Right cardiac atrium (tissue), 5 donors: ENCODE data around the gene MTFR1L. TPM values are rescaled to one million over a fixed set of nuclear protein-coding genes. Genes with fewer than 3 reads are reported as not detected.

Source experiments
- ATAC-seq, 2 donors: fragments of 200-7000 bp; cut with Tn5 transposase; one replicate each; pipeline versions ENCODE4 v1.8.0 to v1.9.1; 2020; ENCODE audit warnings: moderate library complexity in 2 of 2, mild to moderate bottlenecking in 1 of 2
- DNase-seq, 3 donors: peaks; one replicate each; pipeline ENCODE4 v3.0.0-alpha.2; 2020
- H3K27ac ChIP-seq: one replicate; pipeline ENCODE4 v1.5.1; 2013; ENCODE audit warnings: mild to moderate bottlenecking, low read length, control low read depth, moderate library complexity
- H3K27me3 ChIP-seq: one replicate; pipeline ENCODE4 v1.6.1; 2013; ENCODE audit not compliant: control insufficient read depth, insufficient read depth
- H3K4me1 ChIP-seq: one replicate; pipeline ENCODE4 v1.6.1; 2013; ENCODE audit warnings: low read length; ENCODE audit not compliant: control insufficient read depth, insufficient read depth
- H3K4me3 ChIP-seq: one replicate; pipeline ENCODE4 v1.5.1; 2013; ENCODE audit warnings: low read length, control low read depth
- H3K9me3 ChIP-seq: one replicate; pipeline ENCODE4 v1.6.1; 2013; ENCODE audit warnings: low read length; ENCODE audit not compliant: control insufficient read depth
- WGBS: extraction: QIAGEN DNeasy Blood & Tissue Kit; methylation state at CpG from one replicate; pipeline ENCODE4 v1.1.7; 2013; 5-methylcytosine and 5-hydroxymethylcytosine counted together
- intact Hi-C, 4 donors: fragments of 100-400 bp; cut with DNase I; formaldehyde crosslinking; loops; one replicate each; pipeline versions ENCODE4 v1.11.0 to v1.14.0; 2022 to 2023
- polyA plus RNA-seq: library from polyadenylated mRNA; stranded (reverse); fragments of 200-250 nt; gene quantifications from one replicate; pipeline ENCODE4 v1.2.3, GENCODE V29; 2013
- total RNA-seq, 4 donors: library from RNA; stranded (reverse); fragmentation: NEBNext Ultra II Directional; extraction: Animal tissue kit (Norgen Biotek cat#: 25700); gene quantifications; one replicate each; pipeline ENCODE4 v1.2.1, GENCODE V29; 2021
- donor health status: healthy with polysubstance abuse.
- donor health status: DM: no; HTN: yes; CAD: no.
- donor health status: DM: no; HTN: no; CAD: no.
- donor health status: DM: no; HTN: yes; CAD: no; lungs with severe emphysema.
- donor health status: DM: yes; HTN: yes; CAD: no.

The MTFR1L gene
- total and polyA plus RNA-seq, 5 donors = 125 to 195 (median 169) TPM

DNA sequence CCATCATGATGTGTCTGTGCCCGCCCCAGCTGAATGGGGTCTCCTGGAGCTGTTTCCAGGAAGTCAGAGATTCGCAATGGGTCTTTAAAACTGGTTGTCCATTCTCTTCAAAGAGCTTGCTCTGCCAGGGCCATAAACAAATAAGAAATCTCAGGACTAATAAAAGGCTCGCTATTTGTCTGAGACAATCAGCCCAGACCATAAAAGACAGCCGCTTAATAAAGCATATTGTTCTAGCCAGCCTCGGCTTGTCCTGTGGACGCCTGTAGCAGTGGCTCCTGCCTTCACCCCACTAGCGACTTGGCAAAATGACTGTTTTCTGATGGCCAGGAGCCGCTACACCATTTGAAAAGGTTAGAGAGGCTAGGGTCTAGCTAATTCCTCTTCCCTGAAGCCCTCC is 40.4 kb upstream of the MTFR1L start:
- Histone ChIP-seq H3K4me3 (no peak overlapping the region), H3K4me1 (no peaks in the 10 kb centered on the region), H3K27ac (no peak overlapping the region), H3K9me3 (no peaks in the 10 kb centered on the region), H3K27me3 (no peaks in the 10 kb centered on the region)
- DNase-seq (peak in 1 of 3 donors; percentile 0), ATAC-seq (no peak)
- WGBS = 96% methylated on average over 8 of the region's 8 CpGs
- intact Hi-C loops = no loop called here

DNA sequence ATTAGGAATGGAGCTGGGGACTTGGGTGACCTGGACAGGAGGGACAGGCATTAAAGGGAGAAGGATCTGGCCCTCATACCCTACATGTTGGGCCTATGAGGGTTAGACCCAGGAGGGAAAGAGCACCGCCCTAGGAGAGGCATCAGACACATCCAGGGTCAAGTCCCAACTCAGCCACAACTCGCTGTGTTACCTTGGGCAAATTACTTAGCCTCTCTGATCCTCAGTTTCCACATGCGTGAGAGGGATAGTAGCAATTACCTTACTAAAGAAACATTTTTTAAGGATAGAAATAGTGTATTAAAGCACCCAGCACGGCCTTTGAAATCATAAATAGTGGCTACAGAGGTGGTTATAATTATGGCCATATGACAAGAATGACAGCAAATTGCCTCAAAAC is 39.9 kb upstream of the MTFR1L start:
- Histone ChIP-seq H3K4me3 (no peak overlapping the region), H3K27ac (no peak overlapping the region), H3K4me1 (no peaks in the 10 kb centered on the region), H3K27me3 (no peaks in the 10 kb centered on the region), H3K9me3 (no peaks in the 10 kb centered on the region)
- DNase-seq (peak in 1 of 3 donors; percentile 6), ATAC-seq (no peak)
- 98% methylated on average over 4 of the region's 4 CpGs for WGBS
- intact Hi-C loops = no loop called here

DNA sequence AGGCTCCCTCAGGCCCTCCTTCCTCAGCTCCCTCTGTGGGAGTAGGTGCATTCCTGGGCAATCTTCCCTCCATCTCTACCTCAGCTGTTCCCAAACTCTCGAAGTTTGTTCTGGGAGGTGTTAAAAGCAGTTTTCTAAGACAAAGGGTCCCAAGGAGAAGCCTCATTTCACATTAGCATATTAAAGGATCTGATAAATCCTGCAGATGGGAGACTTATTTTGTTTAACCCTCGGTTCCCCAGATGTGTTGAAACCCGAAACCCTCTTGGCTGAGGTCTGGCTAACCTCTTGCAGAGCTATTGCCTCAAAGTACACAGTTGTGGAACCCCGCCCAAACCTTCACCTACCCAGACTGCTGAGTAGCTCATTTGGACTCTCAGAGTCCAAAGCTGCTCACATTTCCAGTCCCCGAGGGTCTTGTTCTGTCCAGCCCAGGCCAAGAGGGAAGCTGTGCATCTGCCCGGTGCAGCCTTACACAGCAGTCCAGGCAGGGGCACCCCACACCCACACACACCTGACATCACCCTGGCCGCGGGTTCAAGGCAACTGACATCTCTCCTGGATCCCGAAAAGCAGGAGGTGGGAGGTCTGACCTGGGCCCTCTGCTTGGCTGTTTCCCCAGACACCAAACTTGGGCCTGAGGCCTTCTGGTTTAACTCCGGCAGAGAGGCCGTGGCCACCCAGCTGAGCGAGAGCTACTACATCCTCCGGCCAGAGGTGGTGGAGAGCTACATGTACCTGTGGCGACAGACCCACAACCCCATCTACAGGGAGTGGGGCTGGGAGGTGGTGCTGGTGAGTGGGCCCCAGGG is 39.2 kb upstream of the MTFR1L start:
- Histone ChIP-seq H3K4me3 (no peak overlapping the region), H3K27me3 (no peaks in the 10 kb centered on the region), H3K4me1 (no peaks in the 10 kb centered on the region), H3K27ac (no peak overlapping the region), H3K9me3 (no peaks in the 10 kb centered on the region)
- intact Hi-C loops = no loop called here
- ATAC-seq (no peak), DNase-seq (peak in 1 of 3 donors; percentile 16)
- WGBS = 87% methylated on average over 14 of the region's 14 CpGs

DNA sequence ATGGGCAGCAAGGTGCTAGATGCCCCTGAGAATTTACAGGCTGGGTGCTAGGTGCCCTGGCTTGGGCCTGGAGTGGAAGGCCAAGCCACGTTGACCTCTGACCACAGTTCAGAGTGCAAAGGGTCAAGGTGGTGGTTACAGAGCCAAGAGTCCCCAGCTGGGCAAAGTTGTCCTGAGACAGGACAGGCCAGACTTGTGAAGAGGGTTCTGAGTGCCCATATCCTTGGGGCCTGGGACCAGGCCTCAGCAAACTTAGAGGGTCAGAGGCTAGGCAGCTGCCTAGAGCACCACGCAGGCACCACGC is 38.7 kb upstream of the MTFR1L start:
- Histone ChIP-seq H3K9me3 (no peaks in the 10 kb centered on the region), H3K27me3 (no peaks in the 10 kb centered on the region), H3K4me1 (no peaks in the 10 kb centered on the region), H3K4me3 (no peak overlapping the region), H3K27ac (no peak overlapping the region)
- ATAC-seq (no peak), DNase-seq (no peak)
- WGBS = 89% methylated on average over 3 of the region's 3 CpGs
- intact Hi-C loops = no loop called here

DNA sequence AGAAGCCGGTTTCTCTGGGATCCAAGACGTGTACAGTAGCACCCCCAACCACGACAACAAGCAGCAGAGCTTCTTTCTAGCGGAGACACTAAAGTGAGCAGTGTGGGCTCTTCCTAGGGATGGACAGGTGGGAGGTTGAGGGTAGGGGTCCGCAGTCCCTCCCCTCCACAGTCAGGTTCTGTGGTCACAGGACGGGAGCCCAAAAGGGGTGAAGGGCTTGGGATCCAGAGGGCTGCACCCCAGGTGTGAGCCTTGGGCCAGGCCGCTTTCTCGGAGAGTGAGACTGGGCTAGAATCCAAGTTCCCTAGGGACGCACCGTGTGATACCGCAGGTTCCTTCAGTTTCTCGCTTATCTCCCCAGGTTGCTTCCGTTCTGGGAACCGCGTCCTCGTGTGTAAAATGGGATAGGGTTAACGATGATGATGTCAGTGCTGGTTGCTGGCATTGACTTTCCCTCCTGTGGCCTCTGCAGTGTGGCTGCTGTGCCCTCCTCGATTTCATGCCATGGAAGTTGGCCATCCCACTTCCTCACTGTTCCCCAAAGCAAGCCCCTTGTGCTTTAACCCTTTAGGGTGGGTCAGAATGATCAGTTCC is 37.0 kb upstream of the MTFR1L start:
- Histone ChIP-seq H3K9me3 (no peaks in the 10 kb centered on the region), H3K4me3 (no peak overlapping the region), H3K27me3 (no peaks in the 10 kb centered on the region), H3K27ac (no peak overlapping the region), H3K4me1 (no peaks in the 10 kb centered on the region)
- DNase-seq = peak in 1 of 3 donors; percentile 39
- intact Hi-C loops = no loop called here
- 62% methylated on average over 18 of the region's 18 CpGs for WGBS
- no peak for ATAC-seq

DNA sequence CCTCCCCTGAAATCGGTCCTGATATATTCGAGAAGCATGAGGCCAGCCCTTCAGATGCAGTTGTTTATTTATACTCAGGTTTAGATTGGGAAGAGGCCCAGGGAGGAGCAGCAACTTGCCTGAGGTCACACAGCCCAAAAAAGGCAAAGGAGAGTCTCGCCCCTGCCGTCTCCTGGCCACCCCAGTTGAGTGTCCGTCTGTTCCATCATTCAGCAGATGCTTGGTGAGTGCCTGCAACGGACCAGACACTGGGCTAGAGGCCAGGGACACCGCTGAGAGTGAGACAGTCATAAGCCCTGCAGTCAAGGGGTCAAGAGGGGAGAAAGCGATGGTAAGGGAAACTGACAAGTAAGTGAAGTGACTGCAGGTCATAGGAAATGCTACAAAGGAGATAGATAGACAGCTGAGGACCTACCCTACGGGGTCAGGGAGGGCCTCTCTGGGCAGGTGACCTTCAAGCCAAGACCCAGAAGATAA is 35.1 kb upstream of the MTFR1L start:
- H3K9me3 ChIP-seq = no peaks in the 10 kb centered on the region
- ATAC-seq (peak; percentile 82 to 89), DNase-seq (peak; percentile 67 to 86 (median 86))
- no peak overlapping the region for H3K4me3 ChIP-seq
- H3K27ac ChIP-seq = no peak overlapping the region
- H3K27me3 ChIP-seq = no peaks in the 10 kb centered on the region
- no peaks in the 10 kb centered on the region for H3K4me1 ChIP-seq
- 50% methylated on average over 9 of the region's 9 CpGs for WGBS
- intact Hi-C loops = no loop called here

DNA sequence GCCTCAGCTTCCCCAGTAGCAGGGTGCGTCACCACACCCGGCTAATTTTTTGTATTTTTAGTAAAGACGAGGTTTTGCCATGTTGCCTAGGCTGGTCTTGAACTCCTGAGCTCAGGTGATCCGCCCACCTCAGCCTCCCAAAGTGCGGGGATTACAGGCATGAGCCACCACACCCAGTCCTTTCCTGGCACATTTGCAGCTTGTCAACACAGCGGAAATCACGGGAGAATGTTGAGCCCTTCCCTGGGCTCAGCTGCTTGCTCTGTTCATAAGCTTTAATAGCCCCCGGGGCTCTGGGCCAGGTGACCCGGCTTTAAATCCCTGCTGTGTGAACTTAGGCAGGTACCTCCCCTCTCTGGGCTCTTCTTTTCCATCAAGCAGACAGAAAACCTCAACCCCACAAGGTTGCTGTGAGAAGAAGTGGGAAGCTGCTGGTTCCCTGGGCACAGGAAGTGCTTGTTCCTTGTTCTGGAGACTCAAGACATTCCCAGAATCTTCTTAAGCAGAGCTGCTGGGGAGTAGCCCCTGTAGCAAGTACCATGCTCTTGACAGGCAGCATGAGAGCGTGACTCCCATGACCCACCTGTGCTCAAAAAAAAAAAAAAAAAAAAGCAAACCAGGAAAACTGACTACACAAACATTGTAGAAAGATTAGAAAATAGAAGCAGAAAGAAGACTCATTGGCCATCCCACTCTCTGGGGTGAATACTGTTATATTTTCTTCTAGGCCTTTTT is 34.3 kb upstream of the MTFR1L start:
- no peak for ATAC-seq
- Histone ChIP-seq H3K4me1 (no peaks in the 10 kb centered on the region), H3K9me3 (no peaks in the 10 kb centered on the region), H3K27me3 (no peaks in the 10 kb centered on the region), H3K4me3 (no peak overlapping the region), H3K27ac (no peak overlapping the region)
- DNase-seq = peak in 1 of 3 donors; percentile 12
- 78% methylated on average over 10 of the region's 10 CpGs for WGBS
- intact Hi-C loops = no loop called here

DNA sequence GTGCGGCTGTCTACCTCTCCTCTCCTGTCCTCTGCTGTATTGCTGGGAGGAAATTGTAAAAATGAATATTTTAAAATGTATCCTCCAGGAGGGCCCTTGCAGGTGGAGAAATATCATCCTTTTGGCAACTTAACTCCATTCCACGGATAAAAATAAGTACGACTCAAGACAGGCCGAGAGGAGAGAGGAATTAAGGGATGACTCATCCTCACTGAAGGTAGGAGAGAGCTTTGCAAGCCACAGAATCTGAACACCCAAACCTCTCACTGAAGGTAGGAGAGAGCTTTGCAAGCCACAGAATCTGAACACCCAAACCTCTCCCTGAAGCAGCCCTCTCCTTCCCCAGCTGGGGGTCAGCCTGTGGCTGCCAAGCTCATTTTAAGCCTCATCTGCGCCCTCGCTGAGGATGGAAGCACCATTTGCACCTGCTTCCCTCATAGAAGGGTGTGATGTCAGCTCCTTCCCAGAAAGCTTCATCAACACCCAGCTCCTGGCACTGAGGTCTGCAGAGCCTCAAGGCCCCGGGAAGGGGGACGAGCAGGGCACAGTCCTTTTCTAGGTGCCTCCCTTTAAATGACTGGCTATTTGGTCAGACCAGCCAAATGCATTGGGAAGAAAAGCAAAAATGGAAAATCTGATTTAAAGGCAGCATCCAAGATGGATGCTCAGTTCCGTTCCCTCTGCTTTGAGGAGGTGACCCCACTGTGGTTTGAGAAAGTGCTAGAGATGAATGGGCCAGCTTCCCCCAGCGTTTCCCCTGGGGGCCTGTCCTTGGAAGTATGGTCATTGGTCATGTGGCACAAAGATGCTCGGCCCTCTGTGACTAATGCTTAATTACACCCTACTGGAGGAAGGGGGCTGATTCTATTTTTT is 32.6 kb upstream of the MTFR1L start:
- WGBS = 68% methylated on average over 11 of the region's 11 CpGs
- no peak for ATAC-seq

DNA sequence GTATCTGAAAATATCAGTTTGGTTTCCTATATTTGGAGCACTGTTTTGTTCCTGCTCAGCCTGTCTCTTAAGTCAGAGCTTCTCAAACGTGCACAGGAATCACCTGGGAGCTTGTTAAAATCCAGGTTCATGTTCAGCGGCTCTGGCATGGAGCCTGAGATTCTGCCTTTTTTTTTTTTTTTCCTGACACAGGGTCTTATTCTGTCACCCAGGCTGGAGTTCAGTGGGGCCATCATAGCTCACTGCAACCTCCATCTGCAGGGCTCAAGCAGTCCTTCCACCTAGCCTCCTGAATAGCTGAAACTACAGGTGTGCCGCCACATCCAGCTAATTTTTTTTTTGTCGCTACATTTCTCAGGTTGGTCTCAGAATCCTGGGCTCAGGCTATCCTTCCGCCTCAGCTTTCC is 32.0 kb upstream of the MTFR1L start:
- intact Hi-C loops = no loop called here
- H3K4me3 ChIP-seq = no peak overlapping the region
- no peaks in the 10 kb centered on the region for H3K4me1 ChIP-seq
- no peak overlapping the region for H3K27ac ChIP-seq
- ATAC-seq (no peak), DNase-seq (no peak)
- H3K9me3 ChIP-seq = no peaks in the 10 kb centered on the region
- WGBS = 83% methylated on average over 5 of the region's 5 CpGs
- H3K27me3 ChIP-seq = no peaks in the 10 kb centered on the region

More for the DNA sequence above, 32.6 kb upstream of the MTFR1L start:
- Histone ChIP-seq H3K9me3 (no peaks in the 10 kb centered on the region), H3K27ac (no peak overlapping the region), H3K4me3 (no peak overlapping the region), H3K27me3 (no peaks in the 10 kb centered on the region), H3K4me1 (no peaks in the 10 kb centered on the region)
- peak in 1 of 3 donors; percentile 50 for DNase-seq
- intact Hi-C loops = no loop called here

DNA sequence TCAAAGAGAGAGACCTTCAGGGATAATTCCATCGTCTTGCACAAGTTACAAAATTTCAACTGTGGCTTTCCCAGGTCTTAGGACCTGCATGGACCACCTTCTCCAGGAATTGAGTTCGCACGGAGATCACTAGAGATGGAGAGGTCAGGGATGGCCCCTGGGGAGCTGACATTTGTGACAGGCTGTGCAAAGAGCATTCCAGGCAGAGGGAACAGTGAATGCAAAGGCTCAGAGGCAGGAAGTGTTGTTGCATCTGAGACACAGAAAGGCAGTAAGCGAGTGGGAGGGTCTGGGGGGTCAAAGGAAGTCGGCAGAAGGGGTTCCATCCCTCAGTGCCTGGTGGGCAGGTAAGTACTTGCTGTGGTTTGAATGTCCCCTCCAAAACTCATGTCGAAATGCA is 29.3 kb upstream of the MTFR1L start:
- no peak for DNase-seq
- H3K4me3 ChIP-seq = no peak overlapping the region
- intact Hi-C loops = loop anchor here in 2 of 4 donors (10.0 kb wide), 2 partner anchors 86 to 96 kb away; no protein-coding TSS in a partner anchor
- 85% methylated on average over 6 of the region's 6 CpGs for WGBS
- no peak for ATAC-seq
- no peaks in the 10 kb centered on the region for H3K27me3 ChIP-seq
- H3K4me1 ChIP-seq = no peaks in the 10 kb centered on the region
- no peaks in the 10 kb centered on the region for H3K9me3 ChIP-seq
- no peak overlapping the region for H3K27ac ChIP-seq
